H1 (cell line): ENCODE results near the gene NFX1.

Experiments used
- POLR2AphosphoS5 ChIP-seq: IDR thresholded peaks from 2 replicates; pipeline ENCODE4 v1.6.1; 2011; ENCODE audit warnings: low read depth, low read length
- SIN3A ChIP-seq, 2 experiments: IDR thresholded peaks in 1 of 2; conservative IDR thresholded peaks in 1 of 2; 2 replicates each; pipeline ENCODE4 v1.6.1; 2011 to 2012; ENCODE audit warnings: low read length in 2 of 2, improper control_type of control experiment in 1 of 2, low read depth in 1 of 2, mild to moderate bottlenecking in 1 of 2
- SIRT6 ChIP-seq: IDR thresholded peaks from one replicate; pipeline ENCODE4 v1.7.1; 2012; ENCODE audit warnings: low read length, inconsistent platforms
- TAF1 ChIP-seq: IDR thresholded peaks from 2 replicates; pipeline ENCODE4 v1.6.1; 2011; ENCODE audit warnings: mild to moderate bottlenecking, low read depth, low read length
- TAF7 ChIP-seq: optimal IDR thresholded peaks from 2 replicates; pipeline ENCODE3; 2011; ENCODE audit warnings: low read depth, mild to moderate bottlenecking, inconsistent platforms, low read length, moderate library complexity, borderline replicate concordance
- YY1 ChIP-seq: IDR thresholded peaks from 2 replicates; pipeline ENCODE4 v1.6.1; 2011; ENCODE audit warnings: low read depth, mild to moderate bottlenecking, low read length
- TF ChIP-seq, protein P1 (sequence below): IDR thresholded peaks from 2 replicates; pipeline ENCODE4 v1.6.1; 2012; ENCODE audit warnings: inconsistent platforms
- TF ChIP-seq, protein P2 (sequence below), 3 experiments: IDR thresholded peaks; 1 replicate in 2 of 3; 2 replicates in 1 of 3; pipeline versions ENCODE4 v1.5.1 to v1.6.1; 2011; ENCODE audit warnings: low read length in 3 of 3, mild to moderate bottlenecking in 3 of 3, inconsistent platforms in 2 of 3, low read depth in 1 of 3, moderate library complexity in 1 of 3; ENCODE audit not compliant: insufficient read depth in 1 of 3; ENCODE audit errors: control extremely low read depth in 1 of 3

GRCh38 chr9:33309903-33310302 lies 19.6 kb downstream of the NFX1 start:
- TF ChIP-seq SIRT6: no peak
- TF ChIP-seq TAF1: no peak
- TF ChIP-seq, protein P1, sequence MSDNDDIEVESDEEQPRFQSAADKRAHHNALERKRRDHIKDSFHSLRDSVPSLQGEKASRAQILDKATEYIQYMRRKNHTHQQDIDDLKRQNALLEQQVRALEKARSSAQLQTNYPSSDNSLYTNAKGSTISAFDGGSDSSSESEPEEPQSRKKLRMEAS: no peak
- TF ChIP-seq POLR2AphosphoS5: no peak
- TF ChIP-seq YY1: no peak
- TF ChIP-seq, protein P2, sequence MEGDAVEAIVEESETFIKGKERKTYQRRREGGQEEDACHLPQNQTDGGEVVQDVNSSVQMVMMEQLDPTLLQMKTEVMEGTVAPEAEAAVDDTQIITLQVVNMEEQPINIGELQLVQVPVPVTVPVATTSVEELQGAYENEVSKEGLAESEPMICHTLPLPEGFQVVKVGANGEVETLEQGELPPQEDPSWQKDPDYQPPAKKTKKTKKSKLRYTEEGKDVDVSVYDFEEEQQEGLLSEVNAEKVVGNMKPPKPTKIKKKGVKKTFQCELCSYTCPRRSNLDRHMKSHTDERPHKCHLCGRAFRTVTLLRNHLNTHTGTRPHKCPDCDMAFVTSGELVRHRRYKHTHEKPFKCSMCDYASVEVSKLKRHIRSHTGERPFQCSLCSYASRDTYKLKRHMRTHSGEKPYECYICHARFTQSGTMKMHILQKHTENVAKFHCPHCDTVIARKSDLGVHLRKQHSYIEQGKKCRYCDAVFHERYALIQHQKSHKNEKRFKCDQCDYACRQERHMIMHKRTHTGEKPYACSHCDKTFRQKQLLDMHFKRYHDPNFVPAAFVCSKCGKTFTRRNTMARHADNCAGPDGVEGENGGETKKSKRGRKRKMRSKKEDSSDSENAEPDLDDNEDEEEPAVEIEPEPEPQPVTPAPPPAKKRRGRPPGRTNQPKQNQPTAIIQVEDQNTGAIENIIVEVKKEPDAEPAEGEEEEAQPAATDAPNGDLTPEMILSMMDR (IDR thresholded peaks at IDR 0.05; ENCODE audit: control extremely low read depth in 1 of 3, insufficient read depth in 1 of 3, low read depth in 1 of 3, low read length in 3 of 3): no peak
- no peak for TF ChIP-seq SIN3A (conservative IDR thresholded peaks at IDR 0.05 in 1 of 2, IDR thresholded peaks at IDR 0.05 in 1 of 2; ENCODE audit: low read depth in 1 of 2, low read length in 2 of 2)
- no peak for TF ChIP-seq TAF7
